ENCODE measurements around the gene MBTPS1.

Gene MBTPS1

DNA sequence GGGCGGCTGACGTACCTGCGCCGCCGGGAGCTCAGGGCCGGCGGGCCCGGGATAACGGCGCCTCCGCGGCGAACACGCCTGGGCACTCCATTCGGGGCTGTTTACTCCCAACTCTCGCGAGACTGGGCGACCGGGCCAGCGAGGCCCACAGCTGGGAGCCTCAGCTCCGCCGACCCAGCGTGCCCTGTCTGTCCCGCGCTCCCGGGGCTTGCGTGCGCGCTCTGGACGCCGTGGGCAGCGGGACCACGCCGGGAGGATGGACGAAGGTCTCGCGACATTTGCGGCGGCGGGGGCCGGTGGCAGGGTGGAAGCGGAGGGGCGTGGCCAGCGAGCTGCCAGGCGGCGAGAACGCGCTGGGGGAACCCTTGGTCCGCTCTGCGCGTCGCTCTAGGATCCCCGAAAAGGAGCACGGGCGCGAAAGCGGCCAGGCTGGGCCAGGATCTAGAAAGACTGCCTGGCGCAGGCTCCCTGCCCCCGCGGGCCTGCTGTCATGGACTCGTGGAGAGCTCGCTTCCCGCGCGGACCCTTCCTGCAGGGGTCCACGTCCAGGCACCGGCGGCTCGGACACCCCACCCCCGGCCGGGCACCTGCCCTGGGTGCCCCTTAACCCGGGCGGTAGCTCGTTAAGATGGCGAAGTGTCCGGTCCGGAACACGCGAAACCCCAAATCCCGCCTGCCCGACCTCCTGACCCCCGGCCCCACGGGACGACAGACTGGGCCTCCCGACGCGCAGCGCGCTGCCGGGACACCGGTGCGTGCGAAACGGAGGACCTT is at the start of gene MBTPS1:
MBTPS1 (minus strand) TSS at position 223 of the 774 bp plus-strand sequence. CDS start 15,159 bp downstream, outside the sequence.
- DNase-seq (ENCODE audit: low read depth, low spot score), result peak; percentile 94

DNA sequence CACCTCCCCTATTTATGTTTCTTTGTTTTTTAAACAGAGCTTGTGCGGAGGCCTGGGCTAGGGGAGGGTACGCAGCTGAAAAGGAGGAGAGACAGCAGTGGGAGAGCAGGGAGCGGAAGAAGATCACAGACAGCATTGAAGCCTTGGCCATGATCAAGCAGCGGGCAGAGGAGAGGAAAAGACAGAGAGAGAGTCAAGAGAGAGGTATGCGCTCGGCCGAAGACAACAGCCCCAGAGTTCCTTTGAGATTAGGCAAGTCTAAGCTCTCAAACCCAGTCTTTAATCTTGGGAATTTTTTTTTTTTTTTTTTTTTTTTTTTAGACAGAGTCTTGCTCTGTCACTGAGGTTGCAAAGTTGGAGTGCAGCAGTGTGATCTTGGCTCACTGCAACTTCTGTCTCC is 49.0 kb upstream of the MBTPS1 start:
- no peak for DNase-seq (ENCODE audit: low read depth, low spot score)

GRCh38 chr16:84161801-84162200 is 45.1 kb upstream of the MBTPS1 start:
- DNase-seq (ENCODE audit: low read depth, low spot score), result no peak

GRCh38 chr16:84161037-84161436 is 44.3 kb upstream of the MBTPS1 start:
- no peak for DNase-seq (ENCODE audit: low read depth, low spot score)

- DNase-seq (ENCODE audit: low read depth, low spot score), result no peak
These were observed 43.1 kb upstream of the MBTPS1 start for GRCh38 chr16:84159800-84160199.

DNA sequence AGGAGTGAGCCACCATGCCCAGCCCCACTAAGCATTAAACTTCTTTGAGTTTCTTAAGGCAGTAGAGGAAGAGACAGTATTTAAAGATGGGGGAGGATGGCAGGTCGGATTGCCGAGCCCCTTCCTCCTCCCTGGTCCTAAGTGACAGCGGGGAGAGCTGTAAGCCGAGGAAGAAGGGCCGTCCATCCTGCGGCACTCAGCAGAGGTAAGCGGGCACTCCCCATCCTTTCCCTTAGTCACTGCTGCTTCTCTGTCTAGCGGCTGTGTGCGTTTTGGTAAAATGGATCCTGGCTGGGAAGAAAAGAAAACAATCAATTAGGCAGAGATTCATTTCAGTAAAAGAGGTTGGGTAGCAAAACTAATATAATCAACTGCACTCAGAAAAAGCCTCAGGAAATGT is 42.3 kb upstream of the MBTPS1 start:
- no peak for DNase-seq (ENCODE audit: low read depth, low spot score)

DNA sequence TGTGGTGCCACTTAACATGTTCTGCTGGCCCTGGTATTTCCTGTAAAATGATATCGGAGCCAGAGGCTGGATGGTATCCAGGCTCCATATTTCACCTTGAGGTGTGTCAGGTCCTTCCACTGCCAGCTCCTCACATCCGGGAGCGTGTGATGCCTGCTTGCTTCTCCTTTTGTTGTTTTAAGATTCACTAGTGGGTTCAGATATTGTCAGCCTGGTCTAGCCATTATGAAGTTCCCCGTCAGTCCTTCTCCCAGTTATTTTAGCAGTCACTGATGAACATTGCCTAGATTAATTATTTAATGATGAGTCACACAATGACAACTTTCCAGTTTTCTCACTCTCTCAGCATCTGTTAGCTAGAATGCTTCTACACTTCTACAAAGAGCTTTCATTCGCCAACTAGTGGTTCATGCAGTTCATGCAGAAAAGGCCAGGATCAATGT is 39.6 kb upstream of the MBTPS1 start:
- DNase-seq (ENCODE audit: low read depth, low spot score), result no peak

GRCh38 chr16:84155771-84156170 is 39.0 kb upstream of the MBTPS1 start:
- no peak for DNase-seq (ENCODE audit: low read depth, low spot score)

DNA sequence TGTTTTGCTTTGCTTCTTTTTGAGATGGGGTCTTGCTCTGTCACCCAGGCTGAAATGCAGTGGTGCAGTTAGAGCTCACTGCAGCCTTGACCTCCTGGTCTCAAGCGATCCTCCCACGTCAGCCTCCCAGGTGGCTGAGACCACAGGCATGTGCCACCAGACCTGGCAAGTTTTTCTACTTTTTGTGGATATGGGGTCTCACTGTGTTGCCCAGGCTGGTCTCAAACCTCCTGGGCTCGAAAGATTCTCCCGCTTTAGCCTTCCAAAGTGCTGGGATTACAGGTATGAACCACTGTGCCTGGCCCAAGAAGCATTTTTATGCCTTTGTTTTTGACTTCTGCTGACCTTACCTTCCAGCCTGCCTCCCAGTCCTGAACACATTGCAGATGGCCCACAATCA is 38.5 kb upstream of the MBTPS1 start:
- no peak for DNase-seq (ENCODE audit: low read depth, low spot score)

DNA sequence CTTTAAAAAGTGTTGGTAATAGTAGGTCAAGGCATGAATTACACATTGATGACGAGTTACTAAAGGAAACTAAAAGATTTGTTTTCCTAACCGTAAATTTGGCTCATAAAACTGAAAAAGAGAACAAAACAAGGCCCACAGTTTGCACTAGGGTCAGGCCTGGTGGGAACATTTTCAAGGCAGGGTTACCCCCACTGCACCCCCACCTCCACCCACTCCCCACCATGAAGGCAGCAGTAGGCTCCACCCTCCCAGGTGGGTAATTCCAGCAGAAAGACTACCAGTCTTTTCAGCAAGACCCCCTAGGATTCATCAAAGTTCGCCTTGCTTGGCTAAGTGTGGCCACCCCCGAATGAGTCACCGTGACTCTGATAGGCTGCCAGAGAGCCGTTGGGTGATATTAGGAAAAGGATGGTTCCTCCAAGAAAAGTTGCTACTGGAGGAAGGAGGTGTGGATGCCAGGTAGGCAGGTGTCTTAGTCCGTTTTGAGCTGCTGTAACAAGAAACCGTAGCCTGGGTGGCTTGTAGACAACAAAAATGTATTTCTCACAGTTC is 37.0 kb upstream of the MBTPS1 start:
- no peak for DNase-seq (ENCODE audit: low read depth, low spot score)

- no peak for DNase-seq (ENCODE audit: low read depth, low spot score)
These were observed 34.2 kb upstream of the MBTPS1 start for GRCh38 chr16:84150926-84151325.

- DNase-seq (ENCODE audit: low read depth, low spot score), result peak; percentile 57
These were observed 28.3 kb upstream of the MBTPS1 start, which contains the start of the genes DNAAF1 and HSDL1 for GRCh38 chr16:84144859-84145639. Gene DNAAF1, plus strand, starts transcription at chr16:84145308. Its CDS starts 133 bp downstream, at chr16:84145441. Gene HSDL1, minus strand, starts transcription at chr16:84145177. Its CDS starts 13,856 bp downstream, at chr16:84131321.

- DNase-seq (ENCODE audit: low read depth, low spot score), result no peak
These were observed 27.6 kb upstream of the MBTPS1 start for GRCh38 chr16:84144209-84144858.

GRCh38 chr16:84143784-84144199 is 27.1 kb upstream of the MBTPS1 start:
- DNase-seq (ENCODE audit: low read depth, low spot score), result no peak

- DNase-seq (ENCODE audit: low read depth, low spot score), result no peak
These were observed 26.3 kb upstream of the MBTPS1 start for GRCh38 chr16:84143081-84143480.

DNA sequence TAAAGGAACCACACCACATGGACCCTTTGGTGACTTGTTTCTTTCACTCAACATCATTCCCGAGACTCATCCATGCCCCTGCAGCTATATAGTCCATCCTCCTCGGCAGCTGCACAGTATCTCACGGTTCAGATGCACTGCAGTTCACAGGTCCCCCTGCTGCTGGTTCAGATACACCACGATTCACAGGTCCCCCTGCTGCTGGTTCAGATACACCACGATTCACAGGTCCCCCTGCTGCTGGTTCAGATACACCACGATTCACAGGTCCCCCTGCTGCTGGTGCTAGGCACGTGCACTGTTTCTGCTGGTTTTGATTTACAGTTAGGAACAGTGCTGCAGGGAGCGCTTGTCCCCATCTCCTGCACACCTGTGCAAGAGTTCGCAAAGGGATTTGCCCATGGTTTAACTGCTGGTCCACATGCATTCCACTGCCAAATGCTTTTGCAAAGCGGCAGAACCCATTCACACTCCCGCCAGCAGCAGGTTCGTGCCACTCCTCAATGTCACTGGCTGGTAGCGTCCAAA is 24.5 kb upstream of the MBTPS1 start:
- DNase-seq (ENCODE audit: low read depth, low spot score), result no peak

- no peak for DNase-seq (ENCODE audit: low read depth, low spot score)
These were observed 23.0 kb upstream of the MBTPS1 start for GRCh38 chr16:84139628-84140258.

GRCh38 chr16:84138824-84139627 is 22.3 kb upstream of the MBTPS1 start:
- no peak for DNase-seq (ENCODE audit: low read depth, low spot score)

- DNase-seq (ENCODE audit: low read depth, low spot score), result no peak
These were observed 21.7 kb upstream of the MBTPS1 start for GRCh38 chr16:84138500-84138823.

- no peak for DNase-seq (ENCODE audit: low read depth, low spot score)
These were observed 21.1 kb upstream of the MBTPS1 start for GRCh38 chr16:84137769-84138357.
